ENCODE measurements around the gene CAMK1D.

- TF ChIP-seq CTCF (IDR thresholded peaks at IDR 0.05 in 4 of 5, conservative IDR thresholded peaks at IDR 0.05 in 1 of 5) (no peak), POLR2A (IDR thresholded peaks at IDR 0.05) (no peak)
These were observed 299.8 kb downstream of the CAMK1D start for GRCh38 chr10:12649012-12649584.

Measured in gastrocnemius medialis (tissue), 4 donors.